Stomach smooth muscle (tissue), 2 donors: ENCODE measurements around the gene FEM1B.

ENCODE experiments used
- H3K27ac ChIP-seq: one replicate; pipeline ENCODE4 v1.7.0; 2013; ENCODE audit warnings: mild to moderate bottlenecking, low read length, inconsistent platforms
- H3K27me3 ChIP-seq, 2 donors: one replicate each; pipeline ENCODE4 v1.7.0; 2013; ENCODE audit warnings: low read length in 2 of 2; ENCODE audit not compliant: insufficient read depth in 2 of 2, control insufficient read depth in 1 of 2
- H3K36me3 ChIP-seq, 2 donors: one replicate each; pipeline ENCODE4 v1.7.0; 2013; ENCODE audit warnings: low read length in 2 of 2; ENCODE audit not compliant: control insufficient read depth in 2 of 2, insufficient read depth in 2 of 2
- H3K4me1 ChIP-seq: one replicate; pipeline ENCODE4 v1.7.0; 2013; ENCODE audit warnings: low read length; ENCODE audit not compliant: control insufficient read depth, insufficient read depth
- H3K4me3 ChIP-seq, 2 donors: one replicate each; pipeline ENCODE4 v1.7.0; 2013; ENCODE audit warnings: low read length in 2 of 2
- H3K9ac ChIP-seq, 2 donors: one replicate each; pipeline ENCODE4 v1.7.0; 2013; ENCODE audit warnings: low read length in 2 of 2, mild to moderate bottlenecking in 1 of 2
- H3K9me3 ChIP-seq, 2 donors: one replicate each; pipeline ENCODE4 v1.7.0; 2013; ENCODE audit warnings: low read length in 2 of 2; ENCODE audit not compliant: control insufficient read depth in 2 of 2
- donor health status: healthy.
- donor health status: Pancreatic carcinoma.

FEM1B gene

GRCh38 chr15:68275165-68275746, 2.3 kb upstream of the FEM1B start:
- H3K36me3 ChIP-seq = no peaks in the 10 kb centered on the region
- H3K27ac ChIP-seq = peak overlapping the region; percentile 100
- no peaks in the 10 kb centered on the region for H3K27me3 ChIP-seq
- H3K9me3 ChIP-seq = no peaks in the 10 kb centered on the region
- peaks cover 45% of the 10 kb centered on the region for H3K4me1 ChIP-seq
- no peak overlapping the region for H3K9ac ChIP-seq
- H3K4me3 ChIP-seq = peak overlapping the region in 1 of 2 donors; percentile 15

GRCh38 chr15:68276668-68277067, 877 bp upstream of the FEM1B start:
- no peaks in the 10 kb centered on the region for H3K27me3 ChIP-seq
- H3K27ac ChIP-seq = peak overlapping the region; percentile 100
- peaks cover 41% of the 10 kb centered on the region for H3K4me1 ChIP-seq
- H3K9ac ChIP-seq = peak overlapping the region; percentile 98 to 99
- H3K4me3 ChIP-seq = peak overlapping the region; percentile 68 to 99
- H3K36me3 ChIP-seq = no peaks in the 10 kb centered on the region
- H3K9me3 ChIP-seq = no peaks in the 10 kb centered on the region

GRCh38 chr15:68277131-68277602, 378 bp upstream of the FEM1B start:
- no peaks in the 10 kb centered on the region for H3K9me3 ChIP-seq
- peaks cover 36% of the 10 kb centered on the region for H3K4me1 ChIP-seq
- H3K36me3 ChIP-seq = no peaks in the 10 kb centered on the region
- H3K27me3 ChIP-seq = no peaks in the 10 kb centered on the region
- H3K9ac ChIP-seq = peak overlapping the region; percentile 98 to 99
- peak overlapping the region; percentile 68 to 99 for H3K4me3 ChIP-seq
- H3K27ac ChIP-seq = peak overlapping the region; percentile 100

- Histone ChIP-seq H3K4me3 (peak overlapping the region; percentile 90 to 99), H3K4me1 (peaks cover 25% of the 10 kb centered on the region)
Observed at GRCh38 chr15:68278345-68278594, 725 bp downstream of the FEM1B start.

GRCh38 chr15:68278595-68279405, 1.3 kb downstream of the FEM1B start:
- Histone ChIP-seq H3K9ac (peak overlapping the region; percentile 98 to 99), H3K27me3 (no peaks in the 10 kb centered on the region), H3K36me3 (no peaks in the 10 kb centered on the region), H3K9me3 (no peaks in the 10 kb centered on the region), H3K4me3 (peak overlapping the region; percentile 90 to 99), H3K4me1 (peaks cover 25% of the 10 kb centered on the region), H3K27ac (peak overlapping the region; percentile 100)

More at GRCh38 chr15:68278345-68278594, 725 bp downstream of the FEM1B start:
- H3K9ac ChIP-seq = peak overlapping the region; percentile 98 to 99
- H3K36me3 ChIP-seq = no peaks in the 10 kb centered on the region
- H3K27ac ChIP-seq = peak overlapping the region; percentile 100
- H3K9me3 ChIP-seq = no peaks in the 10 kb centered on the region
- H3K27me3 ChIP-seq = no peaks in the 10 kb centered on the region

- Histone ChIP-seq H3K4me3 (peak overlapping the region; percentile 90 to 99), H3K27ac (peak overlapping the region; percentile 100), H3K9ac (peak overlapping the region; percentile 98 to 99), H3K4me1 (peaks cover 28% of the 10 kb centered on the region), H3K36me3 (peaks cover 6% of the 10 kb centered on the region in 2 donors), H3K27me3 (no peaks in the 10 kb centered on the region), H3K9me3 (no peaks in the 10 kb centered on the region)
Observed at GRCh38 chr15:68279779-68280753, 2.5 kb downstream of the FEM1B start.

- H3K4me1 ChIP-seq = peaks cover 25% of the 10 kb centered on the region
- H3K36me3 ChIP-seq = peaks cover 6 to 9% of the 10 kb centered on the region in 2 donors
- H3K9ac ChIP-seq = peak overlapping the region; percentile 98 to 99
- peak overlapping the region; percentile 100 for H3K27ac ChIP-seq
- no peaks in the 10 kb centered on the region for H3K9me3 ChIP-seq
- H3K4me3 ChIP-seq = peak overlapping the region; percentile 90 to 99
- H3K27me3 ChIP-seq = no peaks in the 10 kb centered on the region
Observed at GRCh38 chr15:68281008-68281407, 3.5 kb downstream of the FEM1B start.

- H3K4me1 ChIP-seq = peaks cover 14% of the 10 kb centered on the region
- H3K27me3 ChIP-seq = no peaks in the 10 kb centered on the region
- no peak overlapping the region for H3K27ac ChIP-seq
- no peak overlapping the region for H3K9ac ChIP-seq
- no peaks in the 10 kb centered on the region for H3K9me3 ChIP-seq
- no peak overlapping the region for H3K4me3 ChIP-seq
- peaks cover 6 to 9% of the 10 kb centered on the region in 2 donors for H3K36me3 ChIP-seq
Observed at GRCh38 chr15:68283401-68283800, 5.9 kb downstream of the FEM1B start.

GRCh38 chr15:68284616-68285258, 7.2 kb downstream of the FEM1B start:
- Histone ChIP-seq H3K9ac (no peak overlapping the region), H3K4me3 (no peak overlapping the region), H3K4me1 (peaks cover 13% of the 10 kb centered on the region), H3K9me3 (no peaks in the 10 kb centered on the region), H3K36me3 (peaks cover 9 to 10% of the 10 kb centered on the region in 2 donors), H3K27me3 (no peaks in the 10 kb centered on the region), H3K27ac (no peak overlapping the region)
